PFSK-1 (cell line): ENCODE data around the gene HCST.

Source experiments
- FOXP2 ChIP-seq: optimal IDR thresholded peaks from 2 replicates; pipeline ENCODE3; 2011; ENCODE audit warnings: borderline replicate concordance, control low read depth, inconsistent platforms; ENCODE audit not compliant: insufficient read depth; ENCODE audit errors: extremely low read length, extremely low read depth
- POLR2AphosphoS5 ChIP-seq: IDR thresholded peaks from 2 replicates; pipeline ENCODE4 v1.6.1; 2012; ENCODE audit warnings: low read depth, mild to moderate bottlenecking, control low read depth, low read length, moderate library complexity
- SIN3A ChIP-seq: IDR thresholded peaks from 2 replicates; pipeline ENCODE4 v1.6.1; 2012; ENCODE audit warnings: mild to moderate bottlenecking, low read length, moderate library complexity, borderline replicate concordance; ENCODE audit not compliant: insufficient read depth
- TAF1 ChIP-seq: IDR thresholded peaks from 2 replicates; pipeline ENCODE4 v1.6.1; 2012; ENCODE audit warnings: low read length, control low read depth, borderline replicate concordance; ENCODE audit not compliant: insufficient read depth
- TF ChIP-seq, protein P1 (sequence below), 2 experiments: IDR thresholded peaks; 2 replicates each; pipeline versions ENCODE4 v1.6.1 to v1.8.0; 2011 to 2012; ENCODE audit warnings: low read depth in 2 of 2, low read length in 2 of 2, control low read depth in 1 of 2, inconsistent platforms in 1 of 2, mild to moderate bottlenecking in 1 of 2, moderate library complexity in 1 of 2; ENCODE audit not compliant: insufficient read depth in 1 of 2

The HCST gene

DNA sequence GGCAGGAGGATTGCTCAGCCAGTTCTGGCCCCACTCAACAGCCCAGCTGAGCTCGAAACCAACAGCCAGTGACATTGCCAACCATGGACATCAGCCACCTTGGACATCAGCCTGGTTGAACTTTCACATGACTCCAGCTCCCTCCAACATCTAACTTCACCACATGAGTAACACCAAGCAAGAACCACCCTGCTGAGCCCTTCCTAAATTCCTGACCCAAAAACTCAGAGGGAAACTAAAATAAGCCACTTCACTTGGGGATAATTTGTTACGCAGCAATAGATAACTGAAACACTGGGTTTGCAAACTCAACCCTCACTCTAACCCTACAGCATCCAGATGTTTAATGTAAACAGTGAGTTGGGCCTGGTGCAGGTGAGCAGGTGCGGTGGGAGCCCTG lies 23.2 kb downstream of the HCST start:
- TF ChIP-seq POLR2AphosphoS5 = no peak
- TF ChIP-seq SIN3A = no peak
- TF ChIP-seq, protein P1, sequence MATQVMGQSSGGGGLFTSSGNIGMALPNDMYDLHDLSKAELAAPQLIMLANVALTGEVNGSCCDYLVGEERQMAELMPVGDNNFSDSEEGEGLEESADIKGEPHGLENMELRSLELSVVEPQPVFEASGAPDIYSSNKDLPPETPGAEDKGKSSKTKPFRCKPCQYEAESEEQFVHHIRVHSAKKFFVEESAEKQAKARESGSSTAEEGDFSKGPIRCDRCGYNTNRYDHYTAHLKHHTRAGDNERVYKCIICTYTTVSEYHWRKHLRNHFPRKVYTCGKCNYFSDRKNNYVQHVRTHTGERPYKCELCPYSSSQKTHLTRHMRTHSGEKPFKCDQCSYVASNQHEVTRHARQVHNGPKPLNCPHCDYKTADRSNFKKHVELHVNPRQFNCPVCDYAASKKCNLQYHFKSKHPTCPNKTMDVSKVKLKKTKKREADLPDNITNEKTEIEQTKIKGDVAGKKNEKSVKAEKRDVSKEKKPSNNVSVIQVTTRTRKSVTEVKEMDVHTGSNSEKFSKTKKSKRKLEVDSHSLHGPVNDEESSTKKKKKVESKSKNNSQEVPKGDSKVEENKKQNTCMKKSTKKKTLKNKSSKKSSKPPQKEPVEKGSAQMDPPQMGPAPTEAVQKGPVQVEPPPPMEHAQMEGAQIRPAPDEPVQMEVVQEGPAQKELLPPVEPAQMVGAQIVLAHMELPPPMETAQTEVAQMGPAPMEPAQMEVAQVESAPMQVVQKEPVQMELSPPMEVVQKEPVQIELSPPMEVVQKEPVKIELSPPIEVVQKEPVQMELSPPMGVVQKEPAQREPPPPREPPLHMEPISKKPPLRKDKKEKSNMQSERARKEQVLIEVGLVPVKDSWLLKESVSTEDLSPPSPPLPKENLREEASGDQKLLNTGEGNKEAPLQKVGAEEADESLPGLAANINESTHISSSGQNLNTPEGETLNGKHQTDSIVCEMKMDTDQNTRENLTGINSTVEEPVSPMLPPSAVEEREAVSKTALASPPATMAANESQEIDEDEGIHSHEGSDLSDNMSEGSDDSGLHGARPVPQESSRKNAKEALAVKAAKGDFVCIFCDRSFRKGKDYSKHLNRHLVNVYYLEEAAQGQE (IDR thresholded peaks at IDR 0.05; ENCODE audit: insufficient read depth in 1 of 2, low read depth in 2 of 2, low read length in 2 of 2) = no peak
- TF ChIP-seq TAF1 = no peak
- no peak for TF ChIP-seq FOXP2

DNA sequence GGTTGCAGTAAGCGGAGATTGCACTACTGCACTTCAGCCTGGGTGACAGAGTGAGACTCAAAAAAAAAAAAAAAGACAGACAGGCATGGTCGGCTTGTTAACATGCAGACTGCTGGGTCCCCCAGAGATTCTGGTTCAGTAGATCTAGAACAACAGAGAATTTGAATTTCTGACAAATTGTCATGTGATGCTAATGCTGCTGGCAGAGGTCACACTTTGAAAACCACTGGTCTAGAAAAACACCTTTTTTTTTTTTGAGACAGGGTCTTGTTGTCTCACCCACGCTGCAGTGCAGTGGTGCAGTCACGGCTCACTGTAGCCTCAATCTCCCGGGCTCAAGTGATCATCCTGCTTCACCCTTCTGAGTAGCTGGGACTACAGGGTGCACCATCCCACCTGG lies 26.2 kb downstream of the HCST start:
- no peak for TF ChIP-seq FOXP2

DNA sequence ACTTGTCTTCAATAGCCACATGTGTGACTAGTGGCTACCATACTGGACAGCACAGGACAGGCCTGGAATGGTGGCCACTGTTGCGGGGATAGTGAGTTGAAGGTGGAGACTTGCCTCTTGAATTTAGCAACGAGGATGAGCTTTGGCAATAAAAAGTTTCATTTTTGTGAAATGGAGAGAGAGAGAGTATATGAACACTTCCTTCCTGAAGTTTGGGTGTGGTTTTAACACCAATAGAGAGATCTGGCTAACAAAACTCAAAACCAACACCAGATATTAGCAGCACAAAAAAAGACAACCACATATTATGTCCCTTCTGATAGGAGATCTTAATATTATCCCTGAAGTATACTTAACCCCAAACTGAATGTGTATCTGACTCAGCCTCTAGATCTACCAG lies 27.5 kb downstream of the HCST start:
- TF ChIP-seq POLR2AphosphoS5 = no peak
- TF ChIP-seq FOXP2 = no peak
- TF ChIP-seq SIN3A = no peak
- TF ChIP-seq TAF1 = no peak
- TF ChIP-seq, protein P1 (IDR thresholded peaks at IDR 0.05; ENCODE audit: insufficient read depth in 1 of 2, low read depth in 2 of 2, low read length in 2 of 2) = no peak

DNA sequence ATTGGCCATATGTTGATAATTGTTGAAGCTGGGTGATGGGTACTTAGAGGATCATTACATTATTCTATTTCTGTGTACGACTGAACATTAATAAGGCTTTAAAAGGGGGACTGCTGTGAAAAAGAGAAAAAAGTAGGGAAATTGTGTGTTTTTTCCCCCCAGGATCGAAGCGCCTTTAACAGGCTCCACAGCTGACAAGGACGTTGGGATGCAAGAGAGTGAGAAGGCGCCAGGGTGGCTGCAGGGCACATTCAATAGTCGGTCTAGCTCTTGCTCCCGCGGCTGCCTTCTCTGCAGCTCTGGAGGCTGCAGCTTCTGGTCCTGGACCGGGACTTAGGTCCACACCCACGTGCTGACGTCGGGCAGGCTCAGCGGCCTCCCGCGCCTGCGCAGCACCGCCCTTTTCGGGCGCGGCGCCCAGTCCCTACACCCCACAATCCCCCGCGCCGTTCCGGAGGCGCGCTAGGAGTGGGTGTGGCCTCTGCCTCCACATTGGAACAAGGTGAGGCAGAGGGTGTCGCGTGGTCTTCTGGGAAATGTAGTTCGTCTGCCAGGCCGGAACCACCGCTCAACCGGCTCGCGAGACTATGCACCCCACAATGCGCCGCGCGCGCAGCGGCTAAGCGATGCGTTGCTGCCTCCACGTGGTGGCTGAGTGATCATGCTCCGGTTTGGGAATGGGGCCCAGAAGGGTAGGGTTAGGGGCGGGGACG lies 29.0 kb downstream of the HCST start:
- peak; percentile 92 for TF ChIP-seq TAF1
- TF ChIP-seq FOXP2 = peak; percentile 92
- TF ChIP-seq, protein P1 (IDR thresholded peaks at IDR 0.05; ENCODE audit: insufficient read depth in 1 of 2, low read depth in 2 of 2, low read length in 2 of 2) = peak; percentile 26 to 74; a peak in 2 of 4 replicates
- no peak for TF ChIP-seq SIN3A
- TF ChIP-seq POLR2AphosphoS5 = peak; percentile 99

DNA sequence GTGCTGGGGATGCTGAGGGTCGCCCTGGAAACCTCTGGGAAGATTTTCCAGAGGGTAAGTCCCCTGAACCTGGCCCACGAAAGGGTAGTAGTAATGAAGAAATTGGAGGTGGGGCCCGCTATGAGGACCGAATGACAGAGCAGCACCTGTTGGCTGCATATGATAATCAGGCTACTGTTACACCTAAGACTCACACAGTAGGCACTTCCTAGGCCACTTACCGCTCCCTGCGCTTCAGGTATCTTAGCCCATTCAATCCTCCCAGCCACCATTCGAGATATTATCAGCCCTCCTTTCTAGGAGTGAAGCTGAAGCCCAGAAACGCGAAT lies 29.5 kb downstream of the HCST start:
- TF ChIP-seq TAF1 = no peak
- TF ChIP-seq FOXP2 = no peak
- TF ChIP-seq POLR2AphosphoS5 = no peak
- TF ChIP-seq, protein P1 (IDR thresholded peaks at IDR 0.05; ENCODE audit: insufficient read depth in 1 of 2, low read depth in 2 of 2, low read length in 2 of 2) = no peak
- no peak for TF ChIP-seq SIN3A
